Panc1 (cell line): ENCODE results near the gene SIAH3. TPM values are rescaled to one million over a fixed set of nuclear protein-coding genes. Genes with fewer than 3 reads are reported as not detected.

Experiments used
- ATAC-seq: fragments of 200-7000 bp; cut with Tn5 transposase; 2 replicates; pipeline ENCODE4 v1.9.1; 2020; ENCODE audit warnings: mild to moderate bottlenecking, moderate library complexity
- BruUV-seq: library from RNA; stranded (reverse); fragments of 400-500 nt; replicated peaks from 2 replicates; lab custom pipeline; 2021; lab: Mats Ljungman, UMichigan
- CTCF ChIA-PET: fragments of 300-600 bp; sonication (Branson Sonifier 250); formaldehyde crosslinking; loops from one replicate; lab custom pipeline; 2022; ENCODE audit warnings: antibody characterized with exemption; lab: Charles Lee
- POLR2A ChIA-PET: fragments of 300-600 bp; sonication (Branson Sonifier 250); formaldehyde crosslinking; loops from one replicate; lab custom pipeline; 2022; ENCODE audit warnings: antibody characterized with exemption; lab: Charles Lee
- DNase-seq: peaks from one replicate; pipeline ENCODE4 v3.0.0-alpha.2; 2010; ENCODE audit warnings: low read depth, low spot score
- H3K27ac ChIP-seq: 2 replicates; pipeline ENCODE4 v1.5.1; 2011; ENCODE audit warnings: mild to moderate bottlenecking, low read length, inconsistent platforms
- H3K27me3 ChIP-seq: fragments of 200-500 bp; sonication (Bioruptor generic); 2 replicates; pipeline ENCODE4 v1.6.0; 2014; ENCODE audit warnings: low read length, inconsistent platforms; ENCODE audit not compliant: control insufficient read depth, insufficient read depth
- H3K36me3 ChIP-seq: fragments of 200-500 bp; sonication (Bioruptor generic); 2 replicates; pipeline ENCODE4 v1.5.1; 2014; ENCODE audit warnings: inconsistent platforms, mild to moderate bottlenecking, low read length, moderate library complexity; ENCODE audit not compliant: control insufficient read depth, insufficient read depth
- H3K4me1 ChIP-seq: 2 replicates; pipeline ENCODE4 v1.5.1; 2011; ENCODE audit warnings: inconsistent platforms, mild to moderate bottlenecking, low read length, moderate library complexity; ENCODE audit not compliant: control insufficient read depth, insufficient read depth
- H3K4me3 ChIP-seq, 2 experiments: 2 replicates each; pipeline ENCODE4 v1.5.1; 2011 to 2012; ENCODE audit warnings: low read depth in 2 of 2, low read length in 2 of 2, mild to moderate bottlenecking in 2 of 2, inconsistent platforms in 1 of 2, moderate library complexity in 1 of 2
- H3K9me3 ChIP-seq: fragments of 200-500 bp; sonication (Bioruptor generic); 2 replicates; pipeline ENCODE4 v1.5.1; 2014; ENCODE audit warnings: low read depth, mild to moderate bottlenecking, inconsistent platforms, low read length, moderate library complexity; ENCODE audit not compliant: control insufficient read depth, insufficient read depth
- POLR2AphosphoS5 ChIP-seq: IDR thresholded peaks from 2 replicates; pipeline ENCODE4 v1.6.1; 2012; ENCODE audit warnings: mild to moderate bottlenecking, low read depth, low read length, moderate library complexity
- SIN3A ChIP-seq: IDR thresholded peaks from 2 replicates; pipeline ENCODE4 v1.6.1; 2012; ENCODE audit warnings: low read depth, mild to moderate bottlenecking, low read length, moderate library complexity, borderline replicate concordance; ENCODE audit not compliant: insufficient read depth
- TCF7L2 ChIP-seq: IDR thresholded peaks from 2 replicates; pipeline ENCODE4 v1.6.1; 2011; ENCODE audit warnings: mild to moderate bottlenecking, low read depth, low read length, inconsistent platforms
- in situ Hi-C: cut with HindIII; loops from 2 replicates; pipeline ENCODE4 v1.10.0; 2016; ENCODE audit warnings: low sequenced_read_pairs, low pct_unique_long_range_greater_than_20kb
- intact Hi-C: fragments of 100-400 bp; cut with micrococcal nuclease; formaldehyde crosslinking; loops from one replicate; pipeline ENCODE4 v1.10.0; 2022; ENCODE audit not compliant: unreplicated experiment
- total RNA-seq: library from RNA; stranded (reverse); gene quantifications from one replicate; pipeline ENCODE4 v1.2.1, GENCODE V29; 2021; ENCODE audit not compliant: unreplicated experiment
- TF ChIP-seq, protein P1 (sequence below): fragments of 450-650 bp; IDR thresholded peaks from 2 replicates; pipeline ENCODE4 v1.5.1; 2017; ENCODE audit warnings: mild to moderate bottlenecking
- TF ChIP-seq, protein P2 (sequence below), 2 experiments: IDR thresholded peaks; 2 replicates each; pipeline ENCODE4 v1.6.1; 2011 to 2012; ENCODE audit warnings: low read depth in 2 of 2, control low read depth in 1 of 2, low read length in 1 of 2, mild to moderate bottlenecking in 1 of 2, moderate library complexity in 1 of 2; ENCODE audit not compliant: insufficient read depth in 1 of 2

Gene SIAH3
- total RNA-seq, 1 experiment from 2014 or later: not detected

- Histone ChIP-seq H3K27me3 (no peaks in the 10 kb centered on the region), H3K27ac (no peak overlapping the region), H3K4me3 (no peak overlapping the region), H3K9me3 (no peaks in the 10 kb centered on the region), H3K36me3 (no peaks in the 10 kb centered on the region), H3K4me1 (no peaks in the 10 kb centered on the region)
- ChIA-PET POLR2A (no interaction called here), CTCF (no interaction called here)
- intact Hi-C loops (no loop called here), in situ Hi-C loops (no loop called here)
- DNase-seq: no peak
- TF ChIP-seq POLR2AphosphoS5: no peak
- TF ChIP-seq, protein P1, sequence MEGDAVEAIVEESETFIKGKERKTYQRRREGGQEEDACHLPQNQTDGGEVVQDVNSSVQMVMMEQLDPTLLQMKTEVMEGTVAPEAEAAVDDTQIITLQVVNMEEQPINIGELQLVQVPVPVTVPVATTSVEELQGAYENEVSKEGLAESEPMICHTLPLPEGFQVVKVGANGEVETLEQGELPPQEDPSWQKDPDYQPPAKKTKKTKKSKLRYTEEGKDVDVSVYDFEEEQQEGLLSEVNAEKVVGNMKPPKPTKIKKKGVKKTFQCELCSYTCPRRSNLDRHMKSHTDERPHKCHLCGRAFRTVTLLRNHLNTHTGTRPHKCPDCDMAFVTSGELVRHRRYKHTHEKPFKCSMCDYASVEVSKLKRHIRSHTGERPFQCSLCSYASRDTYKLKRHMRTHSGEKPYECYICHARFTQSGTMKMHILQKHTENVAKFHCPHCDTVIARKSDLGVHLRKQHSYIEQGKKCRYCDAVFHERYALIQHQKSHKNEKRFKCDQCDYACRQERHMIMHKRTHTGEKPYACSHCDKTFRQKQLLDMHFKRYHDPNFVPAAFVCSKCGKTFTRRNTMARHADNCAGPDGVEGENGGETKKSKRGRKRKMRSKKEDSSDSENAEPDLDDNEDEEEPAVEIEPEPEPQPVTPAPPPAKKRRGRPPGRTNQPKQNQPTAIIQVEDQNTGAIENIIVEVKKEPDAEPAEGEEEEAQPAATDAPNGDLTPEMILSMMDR: no peak
- no peak for TF ChIP-seq SIN3A
- no peak for ATAC-seq
- BruUV-seq: no TSS peak
Measured at GRCh38 chr13:45742985-45743384, 108.6 kb downstream of the SIAH3 start.

- no peak for ATAC-seq
- Histone ChIP-seq H3K27ac (no peak overlapping the region), H3K4me3 (no peak overlapping the region), H3K9me3 (no peaks in the 10 kb centered on the region), H3K27me3 (no peaks in the 10 kb centered on the region; the same call in 1 of the 2 replicates), H3K4me1 (no peaks in the 10 kb centered on the region), H3K36me3 (no peaks in the 10 kb centered on the region)
- POLR2A ChIA-PET: no interaction called here
- BruUV-seq: no TSS peak
- in situ Hi-C loops (no loop called here), intact Hi-C loops (no loop called here)
- DNase-seq: no peak
- CTCF ChIA-PET: no interaction called here
- TF ChIP-seq, protein P1: 0 out of 2 replicates have a peak, but pooled peaks have one; percentile 9
- no peak for TF ChIP-seq TCF7L2
Measured at GRCh38 chr13:45737571-45738017, 114.0 kb downstream of the SIAH3 start.

- in situ Hi-C loops (no loop called here), intact Hi-C loops (no loop called here)
- Histone ChIP-seq H3K27me3 (no peaks in the 10 kb centered on the region; the same call in 1 of the 2 replicates), H3K27ac (no peak overlapping the region), H3K4me3 (no peak overlapping the region), H3K9me3 (no peaks in the 10 kb centered on the region), H3K36me3 (no peaks in the 10 kb centered on the region), H3K4me1 (no peaks in the 10 kb centered on the region)
- TF ChIP-seq, protein P1: no peak
- TF ChIP-seq POLR2AphosphoS5: no peak
- no peak for TF ChIP-seq SIN3A
- no peak for TF ChIP-seq TCF7L2
- TF ChIP-seq, protein P2, sequence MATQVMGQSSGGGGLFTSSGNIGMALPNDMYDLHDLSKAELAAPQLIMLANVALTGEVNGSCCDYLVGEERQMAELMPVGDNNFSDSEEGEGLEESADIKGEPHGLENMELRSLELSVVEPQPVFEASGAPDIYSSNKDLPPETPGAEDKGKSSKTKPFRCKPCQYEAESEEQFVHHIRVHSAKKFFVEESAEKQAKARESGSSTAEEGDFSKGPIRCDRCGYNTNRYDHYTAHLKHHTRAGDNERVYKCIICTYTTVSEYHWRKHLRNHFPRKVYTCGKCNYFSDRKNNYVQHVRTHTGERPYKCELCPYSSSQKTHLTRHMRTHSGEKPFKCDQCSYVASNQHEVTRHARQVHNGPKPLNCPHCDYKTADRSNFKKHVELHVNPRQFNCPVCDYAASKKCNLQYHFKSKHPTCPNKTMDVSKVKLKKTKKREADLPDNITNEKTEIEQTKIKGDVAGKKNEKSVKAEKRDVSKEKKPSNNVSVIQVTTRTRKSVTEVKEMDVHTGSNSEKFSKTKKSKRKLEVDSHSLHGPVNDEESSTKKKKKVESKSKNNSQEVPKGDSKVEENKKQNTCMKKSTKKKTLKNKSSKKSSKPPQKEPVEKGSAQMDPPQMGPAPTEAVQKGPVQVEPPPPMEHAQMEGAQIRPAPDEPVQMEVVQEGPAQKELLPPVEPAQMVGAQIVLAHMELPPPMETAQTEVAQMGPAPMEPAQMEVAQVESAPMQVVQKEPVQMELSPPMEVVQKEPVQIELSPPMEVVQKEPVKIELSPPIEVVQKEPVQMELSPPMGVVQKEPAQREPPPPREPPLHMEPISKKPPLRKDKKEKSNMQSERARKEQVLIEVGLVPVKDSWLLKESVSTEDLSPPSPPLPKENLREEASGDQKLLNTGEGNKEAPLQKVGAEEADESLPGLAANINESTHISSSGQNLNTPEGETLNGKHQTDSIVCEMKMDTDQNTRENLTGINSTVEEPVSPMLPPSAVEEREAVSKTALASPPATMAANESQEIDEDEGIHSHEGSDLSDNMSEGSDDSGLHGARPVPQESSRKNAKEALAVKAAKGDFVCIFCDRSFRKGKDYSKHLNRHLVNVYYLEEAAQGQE (IDR thresholded peaks at IDR 0.05; ENCODE audit: insufficient read depth in 1 of 2, low read depth in 2 of 2, low read length in 1 of 2): no peak
- ChIA-PET CTCF (no interaction called here), POLR2A (no interaction called here)
- DNase-seq: no peak
- no peak for ATAC-seq
- BruUV-seq: no TSS peak
Measured at GRCh38 chr13:45733361-45733760, 118.2 kb downstream of the SIAH3 start.
